Activated CD8-positive, alpha-beta T cell treated with anti-CD3 and anti-CD28 coated beads for 36 hours (primary cell): ENCODE measurements around the gene KAT2B. TPM values are rescaled to one million over a fixed set of nuclear protein-coding genes. Genes with fewer than 3 reads are reported as not detected.

ENCODE experiments used
- ATAC-seq: fragments of 200-7000 bp; cut with Tn5 transposase; one replicate; pipeline ENCODE4 v1.10.0; 2021; ENCODE audit warnings: mild to moderate bottlenecking, moderate library complexity
- CTCF ChIA-PET: fragments of 350-600 bp; sonication (Branson Sonifier 250); formaldehyde crosslinking; loops from one replicate; lab custom pipeline; 2021; ENCODE audit warnings: antibody characterized with exemption; lab: Charles Lee
- POLR2A ChIA-PET: fragments of 350-600 bp; sonication (Branson Sonifier 250); formaldehyde crosslinking; loops from one replicate; lab custom pipeline; 2021; ENCODE audit warnings: antibody characterized with exemption; lab: Charles Lee
- DNase-seq: peaks from one replicate; pipeline ENCODE4 v3.0.0-alpha.2; 2020
- H3K27ac Mint-ChIP-seq: one replicate; pipeline ENCODE4 v1.8.0; 2021; ENCODE audit warnings: mild to moderate bottlenecking, mixed read lengths
- H3K27me3 Mint-ChIP-seq: one replicate; pipeline ENCODE4 v1.8.0; 2021; ENCODE audit warnings: mixed read lengths
- H3K36me3 Mint-ChIP-seq: one replicate; pipeline ENCODE4 v1.8.0; 2021; ENCODE audit warnings: low read depth, mixed read lengths
- H3K4me1 Mint-ChIP-seq: one replicate; pipeline ENCODE4 v1.8.0; 2021; ENCODE audit warnings: low read depth, mixed read lengths
- H3K4me3 Mint-ChIP-seq: one replicate; pipeline ENCODE4 v1.8.0; 2021; ENCODE audit warnings: mild to moderate bottlenecking, moderate library complexity, mixed read lengths
- H3K9me3 Mint-ChIP-seq: one replicate; pipeline ENCODE4 v1.8.0; 2021; ENCODE audit warnings: mixed read lengths
- CTCF ChIP-seq: fragments of 200-600 bp; IDR thresholded peaks from one replicate; pipeline ENCODE4 v1.8.0; 2022; ENCODE audit warnings: antibody characterized with exemption, mild to moderate bottlenecking
- intact Hi-C: fragments of 100-400 bp; cut with micrococcal nuclease; formaldehyde crosslinking; loops from one replicate; pipeline ENCODE4 v1.10.0; 2022
- total RNA-seq, 2 experiments: library from RNA; stranded (reverse); gene quantifications; one replicate each; pipeline ENCODE4 v1.2.3, GENCODE V29; 2021

Gene KAT2B
- total RNA-seq, 2 experiments from 2014 or later = 18.6 to 28.8 TPM

- Mint-ChIP-seq H3K9me3 (peaks cover 2% of the 10 kb centered on the region), H3K27ac (no peak overlapping the region), H3K27me3 (no peaks in the 10 kb centered on the region), H3K4me3 (no peak overlapping the region), H3K4me1 (peaks cover 16% of the 10 kb centered on the region), H3K36me3 (peaks cover 24% of the 10 kb centered on the region)
- ChIA-PET CTCF (interaction anchor here (0.9 to 1.6 kb wide), 3 partner anchors 13 to 23 kb away, joined by 3 to 4 read pairs (median 3); no protein-coding TSS in a partner anchor), POLR2A (interaction anchor here (0.7 to 1.4 kb wide), 3 partner anchors 9 to 150 kb away, joined by 3 to 5 read pairs (median 3); partner anchors contain the start of gene EFHB)
- no peak for TF ChIP-seq CTCF
- intact Hi-C loops = no loop called here
- no peak for DNase-seq
- ATAC-seq = no peak
Observed at GRCh38 chr3:20083953-20084352, 43.7 kb downstream of the KAT2B start.

DNA sequence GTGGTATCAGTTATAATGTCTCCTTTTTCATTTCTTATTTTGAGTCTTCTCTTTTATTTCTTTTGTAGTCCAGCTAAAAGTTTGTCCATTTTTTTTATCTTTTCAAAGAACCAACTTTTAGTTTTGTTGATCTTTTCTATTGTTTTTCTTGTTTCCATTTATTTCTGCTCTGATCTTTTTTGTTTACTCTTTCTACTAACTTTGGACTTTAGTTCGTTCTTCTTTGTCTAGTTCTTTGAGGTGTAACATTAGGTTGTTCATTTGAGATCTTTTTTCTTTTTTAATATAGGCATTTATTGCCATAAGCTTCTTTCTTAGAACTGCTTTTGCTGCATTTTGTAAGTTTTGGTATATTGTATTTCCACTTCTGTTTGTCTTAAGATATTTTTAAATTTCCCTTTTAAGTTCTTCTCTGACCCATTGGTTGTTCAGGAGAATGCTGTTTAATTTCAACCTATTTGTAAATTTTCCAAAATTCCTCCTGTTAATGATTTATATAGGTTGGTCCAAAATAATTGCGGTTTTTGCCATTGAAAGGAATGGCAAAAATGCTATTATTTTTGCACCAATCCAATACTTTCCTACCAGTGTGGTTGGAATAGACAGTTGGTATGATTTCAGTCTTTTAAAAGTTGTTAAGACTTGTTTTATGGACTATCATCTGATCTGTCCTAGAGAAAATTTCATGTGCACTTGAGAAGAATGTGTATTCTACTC, 51.2 kb downstream of the KAT2B start:
- no peak for DNase-seq
- CTCF ChIA-PET = no interaction called here
- H3K4me3 Mint-ChIP-seq = no peak overlapping the region
- H3K9me3 Mint-ChIP-seq = peaks cover 13% of the 10 kb centered on the region
- H3K27ac Mint-ChIP-seq = no peak overlapping the region
- H3K27me3 Mint-ChIP-seq = no peaks in the 10 kb centered on the region
- peaks cover 35% of the 10 kb centered on the region for H3K36me3 Mint-ChIP-seq
- POLR2A ChIA-PET = no interaction called here
- no peak for TF ChIP-seq CTCF
- peaks cover 5% of the 10 kb centered on the region for H3K4me1 Mint-ChIP-seq
- intact Hi-C loops = no loop called here
- no peak for ATAC-seq

- no peak for TF ChIP-seq CTCF
- intact Hi-C loops = no loop called here
- ChIA-PET CTCF (no interaction called here), POLR2A (no interaction called here)
- Mint-ChIP-seq H3K4me3 (no peak overlapping the region), H3K9me3 (peaks cover 1% of the 10 kb centered on the region), H3K27me3 (no peaks in the 10 kb centered on the region), H3K4me1 (peaks cover 19% of the 10 kb centered on the region), H3K27ac (no peak overlapping the region), H3K36me3 (peaks cover 20% of the 10 kb centered on the region)
- DNase-seq (no peak), ATAC-seq (no peak)
Observed at GRCh38 chr3:20095470-20095869, 55.2 kb downstream of the KAT2B start.

- CTCF ChIA-PET = interaction anchor here (0.6 to 1.4 kb wide), 3 partner anchors 12 to 100 kb away, joined by 3 to 4 read pairs (median 3); no protein-coding TSS in a partner anchor
- ATAC-seq = no peak
- Mint-ChIP-seq H3K4me1 (peaks cover 24% of the 10 kb centered on the region), H3K9me3 (no peaks in the 10 kb centered on the region), H3K27ac (no peak overlapping the region), H3K36me3 (peaks cover 23% of the 10 kb centered on the region), H3K4me3 (no peak overlapping the region), H3K27me3 (no peaks in the 10 kb centered on the region)
- TF ChIP-seq CTCF = no peak
- POLR2A ChIA-PET = no interaction called here
- DNase-seq = no peak
- intact Hi-C loops = no loop called here
Observed at GRCh38 chr3:20096135-20096685, 56.0 kb downstream of the KAT2B start.

- H3K4me1 Mint-ChIP-seq = peaks cover 24% of the 10 kb centered on the region
- H3K27ac Mint-ChIP-seq = no peak overlapping the region
- POLR2A ChIA-PET = no interaction called here
Observed at GRCh38 chr3:20097015-20097414, 56.8 kb downstream of the KAT2B start.

More at GRCh38 chr3:20097015-20097414, 56.8 kb downstream of the KAT2B start:
- intact Hi-C loops = no loop called here
- Mint-ChIP-seq H3K27me3 (no peaks in the 10 kb centered on the region), H3K36me3 (peaks cover 22% of the 10 kb centered on the region), H3K9me3 (no peaks in the 10 kb centered on the region), H3K4me3 (no peak overlapping the region)
- CTCF ChIA-PET = interaction anchor here (0.6 to 1.4 kb wide), 3 partner anchors 13 to 99 kb away, joined by 3 to 4 read pairs (median 3); no protein-coding TSS in a partner anchor
- DNase-seq (no peak), ATAC-seq (no peak)
- TF ChIP-seq CTCF = no peak
